Activated naive CD4-positive, alpha-beta T cell treated with anti-CD3 and anti-CD28 coated beads, Interleukin-2, amount 50 U/mL, for 16 hours (primary cell): ENCODE measurements around the gene APOL1.
A peak's percentile ranks its signal among the peaks of the same experiment; 100 is the strongest.
"Not testable (repeated sequence)": the region's sequence is repeated elsewhere in the genome, so short reads cannot be mapped to it uniquely, and the experiment has no call there.

ENCODE experiments used
- DNase-seq: peaks from one replicate; pipeline ENCODE4 v3.0.0-alpha.2; 2020

The APOL1 gene, protein sequence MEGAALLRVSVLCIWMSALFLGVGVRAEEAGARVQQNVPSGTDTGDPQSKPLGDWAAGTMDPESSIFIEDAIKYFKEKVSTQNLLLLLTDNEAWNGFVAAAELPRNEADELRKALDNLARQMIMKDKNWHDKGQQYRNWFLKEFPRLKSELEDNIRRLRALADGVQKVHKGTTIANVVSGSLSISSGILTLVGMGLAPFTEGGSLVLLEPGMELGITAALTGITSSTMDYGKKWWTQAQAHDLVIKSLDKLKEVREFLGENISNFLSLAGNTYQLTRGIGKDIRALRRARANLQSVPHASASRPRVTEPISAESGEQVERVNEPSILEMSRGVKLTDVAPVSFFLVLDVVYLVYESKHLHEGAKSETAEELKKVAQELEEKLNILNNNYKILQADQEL

DNA sequence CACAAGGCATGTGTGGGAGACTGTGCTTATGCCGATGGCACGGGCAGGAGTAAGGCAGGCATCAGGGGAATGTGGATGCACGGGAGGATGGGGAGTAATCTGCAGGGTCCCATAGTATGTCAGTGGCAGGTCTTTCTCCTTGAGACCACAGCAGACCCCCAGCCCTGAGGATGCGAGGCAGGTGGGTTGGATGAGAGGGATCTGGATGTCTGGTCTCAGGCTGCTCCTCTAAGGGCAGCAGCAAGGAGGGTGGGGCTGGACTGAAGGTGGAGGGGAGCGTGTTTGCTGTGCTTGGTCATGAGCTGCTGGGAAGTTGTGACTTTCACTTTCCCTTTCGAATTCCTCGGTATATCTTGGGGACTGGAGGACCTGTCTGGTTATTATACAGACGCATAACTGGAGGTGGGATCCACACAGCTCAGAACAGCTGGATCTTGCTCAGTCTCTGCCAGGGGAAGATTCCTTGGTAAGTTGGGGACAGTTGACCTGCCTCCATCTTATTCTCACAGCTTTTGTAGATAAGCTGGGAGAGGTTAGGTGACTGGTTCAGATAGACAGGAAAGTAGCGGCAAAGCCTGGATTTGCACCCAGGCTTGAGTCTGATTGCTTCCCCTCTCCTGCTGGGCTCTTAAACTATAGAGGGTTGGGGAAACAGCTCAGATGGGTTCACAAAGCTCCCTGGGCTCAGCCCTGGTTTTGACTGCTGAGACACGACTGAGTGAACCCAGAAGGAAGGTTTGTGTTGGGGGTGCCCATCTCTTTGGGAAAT is at the start of gene APOL1:
APOL1 (plus strand) TSS at position 380 of the 769 bp plus-strand sequence. CDS start 1,823 bp downstream, outside the sequence.
- DNase-seq = peak; percentile 50

DNA sequence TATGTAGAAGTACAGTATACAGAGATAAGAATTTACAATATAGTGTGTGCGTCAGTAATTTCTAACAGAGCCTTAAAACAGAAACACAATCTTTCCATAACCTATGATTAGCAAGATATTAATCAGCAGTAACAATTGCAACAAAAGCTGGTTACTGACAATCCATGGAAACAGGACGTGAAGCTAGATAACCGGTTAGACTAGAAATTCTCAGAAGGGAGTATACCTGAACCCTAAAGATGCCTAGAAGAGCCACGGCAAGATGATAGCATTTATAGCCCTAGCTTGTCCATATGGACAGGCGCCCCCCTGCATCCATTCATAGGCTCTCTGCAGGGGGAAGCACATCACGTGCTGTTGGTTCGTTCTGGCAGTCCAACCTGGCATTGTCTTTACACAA is 49.5 kb upstream of the APOL1 start:
- not testable (repeated sequence) for DNase-seq

DNA sequence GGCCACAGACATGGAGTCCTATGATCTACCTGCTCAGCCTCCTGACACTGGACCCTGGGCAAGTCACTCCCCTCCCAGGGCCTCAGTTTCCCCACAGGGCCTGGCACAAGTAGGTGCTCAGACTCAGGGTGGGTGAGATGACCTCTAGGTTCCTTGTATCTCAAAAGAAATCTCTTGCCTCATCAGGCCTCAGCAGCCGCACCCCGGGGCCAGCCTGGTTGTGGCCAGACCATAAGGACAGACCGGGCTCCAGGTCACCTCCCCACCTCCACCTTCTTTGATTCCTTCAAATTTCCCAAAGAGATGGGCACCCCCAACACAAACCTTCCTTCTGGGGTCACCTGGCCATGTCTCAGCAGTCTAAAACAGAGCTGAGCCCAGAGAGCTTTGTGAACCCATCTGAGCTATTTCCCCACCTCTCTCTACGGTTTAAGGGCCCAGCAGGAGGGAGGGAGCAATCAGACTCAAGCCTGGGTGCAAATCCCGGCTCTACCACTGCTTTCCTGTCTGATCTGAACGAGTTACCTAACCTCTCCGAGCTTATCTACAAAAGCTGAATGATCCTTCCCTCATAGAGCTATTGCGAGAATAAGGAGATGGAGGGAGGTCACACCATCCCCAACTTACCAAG is 48.8 kb upstream of the APOL1 start:
- no peak for DNase-seq

DNA sequence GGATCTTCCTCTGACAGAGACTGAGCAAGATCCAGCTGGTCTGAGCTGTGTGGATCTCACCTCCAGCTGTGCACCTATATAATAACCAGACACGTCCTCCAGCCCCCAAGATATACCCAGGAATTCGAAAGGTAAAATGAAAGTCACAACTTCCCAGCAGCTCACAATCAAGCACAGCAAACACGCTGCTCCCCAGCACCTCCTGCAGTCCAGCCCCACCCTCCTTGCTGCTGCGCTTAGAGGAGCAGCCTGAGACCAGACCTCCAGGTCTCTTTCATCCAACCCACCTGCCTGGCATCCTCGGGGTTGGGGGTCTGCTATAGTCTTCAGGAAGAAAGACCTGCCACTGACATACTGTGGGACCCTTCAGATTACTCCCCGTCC is 48.3 kb upstream of the APOL1 start:
- no peak for DNase-seq

DNA sequence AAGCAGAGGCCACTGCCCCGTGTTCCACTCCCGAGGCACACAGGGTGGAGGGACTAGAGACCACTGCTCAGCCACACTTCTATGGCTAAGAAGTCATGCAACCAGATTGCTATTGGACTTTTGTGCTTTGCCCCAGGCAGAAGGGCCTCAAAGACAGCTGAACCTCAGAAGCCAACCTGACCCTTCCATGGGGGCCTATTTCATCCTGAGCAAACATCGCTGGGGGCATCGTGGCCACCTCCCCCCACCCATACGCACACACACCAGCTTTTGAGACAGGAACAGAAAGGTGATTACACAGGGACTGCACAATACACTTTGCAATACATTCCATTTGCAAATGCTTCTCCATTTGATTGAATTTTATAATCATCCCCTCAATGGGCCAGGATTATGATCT is 47.4 kb upstream of the APOL1 start:
- not testable (repeated sequence) for DNase-seq

DNA sequence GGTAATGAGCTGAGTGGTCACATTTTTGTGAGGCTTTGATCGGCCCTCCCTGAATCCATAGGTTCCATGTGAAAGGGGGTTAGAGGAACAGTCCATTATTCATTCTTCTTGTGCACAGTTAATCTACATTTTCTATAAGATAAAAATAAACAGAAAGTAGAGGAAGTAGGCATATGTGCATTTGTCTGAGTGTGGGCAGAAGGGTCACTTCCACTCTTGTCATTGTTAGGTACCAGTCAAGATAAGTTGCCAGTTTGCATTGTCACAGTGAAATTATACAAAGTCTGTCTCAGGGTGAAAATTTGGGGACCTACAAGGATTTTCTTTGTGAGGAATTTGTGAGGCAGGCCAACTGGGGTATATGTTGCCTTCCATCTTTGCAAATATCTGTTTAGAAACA is 46.7 kb upstream of the APOL1 start:
- no peak for DNase-seq

DNA sequence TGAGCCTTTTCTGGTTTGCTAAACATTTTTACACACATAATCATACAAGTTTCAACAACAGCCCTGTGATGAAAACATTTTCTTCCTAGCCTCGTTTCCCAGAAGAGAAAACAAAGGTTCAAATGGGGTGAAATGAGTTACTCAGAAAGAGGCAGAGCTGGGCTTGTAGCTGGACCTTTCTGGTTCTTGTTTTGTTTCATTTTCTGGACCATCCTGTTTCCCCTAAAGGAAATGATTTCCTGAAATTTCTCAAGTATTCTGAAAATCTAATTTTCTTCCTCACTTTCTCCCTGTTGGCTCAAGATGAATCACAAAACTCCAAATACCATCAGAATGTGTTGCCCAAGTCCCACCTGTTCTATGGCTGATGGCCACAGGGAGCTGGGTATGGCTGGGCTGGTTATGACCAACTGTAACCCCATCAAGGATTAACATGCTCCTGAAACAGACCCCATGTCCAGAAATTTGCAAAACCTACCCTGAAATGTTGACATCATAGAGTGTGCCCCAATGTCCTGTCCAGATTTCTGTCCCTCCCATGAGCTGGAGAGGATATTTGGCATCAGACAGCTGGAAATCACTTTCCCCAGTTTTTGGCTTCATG is 44.7 kb upstream of the APOL1 start:
- no peak for DNase-seq

DNA sequence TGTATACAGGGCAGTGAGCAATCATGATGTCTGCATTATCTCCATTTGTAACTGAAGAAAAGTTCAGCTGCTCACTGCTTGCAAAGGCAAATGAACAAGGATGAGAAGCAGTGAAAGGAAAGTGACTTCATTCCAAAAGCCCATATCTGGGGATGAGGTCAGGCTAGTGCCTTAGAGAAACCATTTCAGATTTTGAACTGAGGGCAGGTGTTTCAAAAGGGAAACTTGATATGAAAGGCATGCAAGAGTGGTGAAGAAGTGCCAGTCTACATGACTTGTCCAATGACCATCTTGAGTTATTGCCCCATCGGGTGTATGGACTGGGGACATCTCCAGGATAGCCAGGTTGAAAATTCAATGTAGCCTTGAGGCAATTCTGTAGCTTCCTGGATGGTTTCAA is 44.0 kb upstream of the APOL1 start:
- no peak for DNase-seq

DNA sequence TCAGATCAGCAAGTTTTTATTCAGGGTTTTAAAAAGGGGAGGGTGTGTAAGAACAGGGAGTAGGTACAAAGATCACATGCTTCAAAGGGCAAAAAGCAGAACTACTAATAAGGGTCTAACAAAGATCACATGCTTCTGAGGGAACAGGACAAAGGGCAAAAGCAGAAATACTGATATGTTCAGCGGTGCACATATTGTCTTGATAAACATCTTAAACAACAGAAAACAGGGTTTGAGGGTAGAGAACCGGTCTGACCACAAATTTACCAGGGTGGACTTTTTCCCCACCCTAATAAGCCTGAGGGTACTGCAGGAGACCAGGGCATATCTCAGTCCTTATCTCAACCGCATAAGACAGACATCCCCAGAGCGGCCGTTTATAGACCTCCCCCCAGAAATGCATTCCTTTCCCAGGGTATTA is 43.4 kb upstream of the APOL1 start:
- DNase-seq = not testable (repeated sequence)

DNA sequence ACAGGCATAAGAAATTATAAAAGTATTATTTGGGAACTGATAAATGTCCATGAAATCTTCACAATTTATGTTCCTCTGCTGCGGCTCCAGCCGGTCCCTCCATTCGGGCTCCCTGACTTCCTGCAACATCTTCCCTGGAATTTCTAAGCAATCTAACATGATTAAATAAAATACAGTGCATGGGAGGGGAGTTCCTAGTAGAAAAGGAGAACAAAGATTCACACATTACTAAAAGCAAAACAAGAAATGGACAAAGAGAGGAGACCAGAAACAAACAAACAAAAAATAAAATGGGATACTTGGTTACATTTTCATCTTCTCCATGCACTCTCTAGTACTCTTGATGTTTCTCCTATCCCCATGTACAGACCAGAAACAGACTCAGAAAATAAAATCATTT is 42.7 kb upstream of the APOL1 start:
- no peak for DNase-seq

DNA sequence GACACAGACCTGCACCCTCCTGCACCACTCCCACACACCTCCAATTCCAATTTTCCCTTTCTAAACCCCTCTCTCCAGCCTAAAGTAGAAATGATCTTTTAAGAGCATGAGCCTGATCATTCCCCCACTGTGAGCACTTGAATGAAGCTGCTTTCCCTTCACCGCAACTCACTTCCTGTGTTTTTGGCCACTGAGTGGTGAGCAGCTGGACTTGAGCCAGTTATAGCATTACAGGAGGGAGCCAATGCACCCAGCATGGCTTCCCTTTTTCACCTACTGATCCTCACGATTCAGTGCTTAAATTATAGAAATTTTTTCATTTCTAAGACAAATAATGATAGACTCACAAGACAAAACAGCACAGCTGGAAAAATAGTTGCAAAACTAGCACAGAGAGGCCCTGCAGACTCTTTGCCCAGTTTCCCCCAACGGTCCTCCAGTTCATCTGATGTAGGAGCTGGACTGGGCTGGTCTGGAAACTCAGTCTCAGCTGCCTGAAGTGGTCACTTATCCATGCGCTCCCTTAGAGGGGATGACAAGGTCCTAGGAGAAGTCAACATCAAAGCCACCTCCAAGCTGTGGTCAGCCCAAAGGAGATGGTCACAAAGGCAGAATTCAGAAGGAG is 41.6 kb upstream of the APOL1 start:
- DNase-seq = no peak

DNA sequence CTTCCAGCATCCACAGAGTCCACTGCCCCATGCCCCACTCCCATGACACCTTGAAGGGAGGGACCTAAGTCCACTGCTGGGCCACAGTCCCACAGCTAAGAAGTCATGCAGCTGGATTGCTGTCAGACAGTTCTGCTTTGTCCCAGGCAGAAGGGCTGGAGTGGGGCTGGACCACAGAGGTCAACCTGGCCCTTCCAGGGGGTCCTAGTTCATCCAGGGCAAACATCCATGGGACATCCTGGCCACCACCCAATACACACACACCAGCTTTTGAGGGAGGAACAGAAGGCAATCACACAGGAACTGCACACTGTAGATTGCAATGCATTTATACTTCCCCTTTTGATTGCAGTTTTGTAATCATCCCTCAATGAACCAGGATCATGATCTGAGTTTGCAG is 40.0 kb upstream of the APOL1 start:
- no peak for DNase-seq

DNA sequence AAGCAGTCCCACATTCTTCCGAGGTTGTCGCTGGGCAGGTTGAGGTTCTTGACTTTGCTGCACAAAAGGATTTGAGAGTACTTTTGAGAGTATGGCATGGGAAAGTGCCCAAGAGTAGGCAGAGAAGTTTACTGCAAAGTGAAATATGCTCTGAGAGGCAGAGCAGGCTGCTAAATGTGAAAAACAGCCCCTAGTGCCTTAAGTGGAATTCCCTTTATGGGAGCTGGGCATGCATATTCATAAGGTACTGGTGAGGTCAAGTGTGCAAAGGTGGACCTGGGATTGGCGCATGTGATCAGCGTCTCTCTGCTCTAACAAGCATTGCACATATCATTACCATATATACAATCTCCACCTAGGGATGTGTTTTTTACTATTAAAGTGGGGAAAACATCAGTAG is 39.3 kb upstream of the APOL1 start:
- DNase-seq = no peak

DNA sequence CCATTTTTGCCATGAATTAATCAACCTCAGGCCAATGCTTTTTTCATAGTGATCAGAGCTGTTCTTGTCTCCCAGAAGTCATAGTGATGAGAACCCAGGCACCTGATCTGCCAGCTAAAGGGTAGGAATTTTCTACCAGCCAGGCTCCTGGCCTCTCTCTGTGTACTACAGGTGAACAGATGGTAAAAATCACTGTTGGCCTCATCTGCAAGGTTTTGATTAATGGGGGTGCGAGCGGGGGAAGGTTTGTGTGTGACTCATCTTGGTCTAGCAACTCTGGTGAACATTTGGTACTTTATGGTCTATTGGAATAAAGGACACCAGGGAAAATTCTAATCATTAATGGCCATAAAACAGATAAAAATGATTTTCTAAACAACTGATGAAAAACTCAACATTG is 37.0 kb upstream of the APOL1 start:
- DNase-seq = no peak

DNA sequence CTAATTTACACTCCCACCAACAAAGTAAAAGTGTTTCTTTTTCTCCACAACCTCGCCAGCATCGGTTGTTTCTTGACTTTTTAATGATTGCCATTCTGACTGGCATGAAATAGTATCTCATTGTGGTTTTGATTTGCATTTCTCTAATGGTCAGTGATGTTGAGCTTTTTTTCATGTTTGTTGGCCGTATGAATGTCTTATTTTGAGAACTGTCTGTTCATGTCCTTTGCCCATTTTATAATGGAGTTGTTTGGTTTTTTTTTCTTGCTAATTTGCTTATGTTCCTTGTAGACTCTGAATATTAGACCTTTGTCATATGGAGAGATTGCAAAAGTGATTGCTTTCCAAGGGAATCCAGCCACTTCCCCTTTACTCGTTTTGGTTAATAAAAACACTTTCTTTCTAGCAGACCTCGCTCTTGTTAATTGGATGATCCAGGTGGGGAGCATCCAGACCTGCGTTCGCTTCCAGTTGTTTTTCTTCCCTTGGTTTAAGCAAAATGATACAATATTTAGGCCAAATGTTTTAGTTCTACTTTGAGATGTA is 34.2 kb upstream of the APOL1 start:
- no peak for DNase-seq

DNA sequence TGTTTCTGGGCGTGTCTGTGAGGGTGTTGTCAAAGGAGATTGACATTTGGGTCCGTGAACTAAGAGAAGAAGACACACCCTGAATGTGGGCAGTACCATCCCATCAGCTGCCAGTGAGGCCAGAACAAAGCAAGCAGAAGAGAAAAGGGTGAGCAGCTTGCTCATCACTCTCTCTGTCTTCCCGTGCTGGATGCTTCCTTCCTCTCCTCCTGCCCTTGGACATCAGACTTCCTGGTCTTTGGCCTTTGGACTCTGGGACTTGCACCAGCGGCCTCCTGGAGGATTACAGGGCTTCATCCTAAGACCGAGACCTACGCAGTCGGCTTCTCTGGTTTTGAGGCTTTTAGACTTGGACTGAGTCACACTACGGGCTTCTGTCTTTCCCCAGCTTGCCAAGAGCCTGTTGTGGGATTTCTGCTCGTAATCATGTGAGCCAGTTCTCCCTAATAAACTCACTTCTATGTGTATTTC is 32.4 kb upstream of the APOL1 start:
- DNase-seq = no peak

DNA sequence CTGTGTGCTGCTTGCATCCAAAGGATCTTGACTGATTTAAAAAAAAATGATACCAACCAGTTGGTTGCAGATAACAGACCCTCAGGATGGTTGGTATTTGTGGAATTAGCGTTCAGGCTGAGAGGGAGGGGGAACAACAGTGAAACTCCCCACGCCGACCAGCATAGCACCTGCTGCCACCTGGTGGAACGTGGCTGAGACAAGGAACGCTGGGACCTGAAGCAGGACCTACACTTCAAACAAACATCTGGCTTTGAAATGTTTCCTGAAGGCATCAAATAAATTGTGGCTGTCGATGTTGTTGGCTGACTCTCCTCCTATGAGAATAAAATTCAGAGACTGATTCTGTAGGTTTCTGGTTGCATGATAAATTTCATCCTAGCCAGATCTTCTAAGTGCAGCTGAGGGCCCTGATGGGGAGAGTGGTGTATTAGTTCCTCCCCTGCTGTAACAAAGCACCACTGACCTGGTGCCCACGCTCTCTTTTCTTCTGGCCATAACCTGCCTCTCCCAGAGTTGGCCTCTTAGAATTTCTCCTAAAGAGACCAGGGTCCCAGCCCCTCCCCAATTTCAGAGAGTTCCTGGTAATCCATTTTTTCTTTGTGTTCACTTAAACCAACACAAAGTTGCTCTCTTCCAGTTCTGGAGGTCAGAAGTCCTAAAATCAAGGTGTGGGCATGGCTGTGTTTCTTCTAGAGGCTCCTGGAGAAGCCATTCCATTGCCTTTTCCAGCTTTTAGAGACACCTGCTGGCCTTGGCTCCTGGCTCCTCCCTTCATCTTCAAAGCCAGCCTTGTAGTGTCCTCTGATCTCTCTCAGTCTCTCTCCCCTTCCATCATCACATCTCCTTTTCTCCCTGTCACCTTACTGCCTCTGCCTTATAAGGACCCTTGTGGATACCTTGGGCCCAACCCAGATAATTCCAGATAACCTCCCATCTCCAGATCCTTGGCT is 30.9 kb upstream of the APOL1 start:
- DNase-seq = peak; percentile 48

DNA sequence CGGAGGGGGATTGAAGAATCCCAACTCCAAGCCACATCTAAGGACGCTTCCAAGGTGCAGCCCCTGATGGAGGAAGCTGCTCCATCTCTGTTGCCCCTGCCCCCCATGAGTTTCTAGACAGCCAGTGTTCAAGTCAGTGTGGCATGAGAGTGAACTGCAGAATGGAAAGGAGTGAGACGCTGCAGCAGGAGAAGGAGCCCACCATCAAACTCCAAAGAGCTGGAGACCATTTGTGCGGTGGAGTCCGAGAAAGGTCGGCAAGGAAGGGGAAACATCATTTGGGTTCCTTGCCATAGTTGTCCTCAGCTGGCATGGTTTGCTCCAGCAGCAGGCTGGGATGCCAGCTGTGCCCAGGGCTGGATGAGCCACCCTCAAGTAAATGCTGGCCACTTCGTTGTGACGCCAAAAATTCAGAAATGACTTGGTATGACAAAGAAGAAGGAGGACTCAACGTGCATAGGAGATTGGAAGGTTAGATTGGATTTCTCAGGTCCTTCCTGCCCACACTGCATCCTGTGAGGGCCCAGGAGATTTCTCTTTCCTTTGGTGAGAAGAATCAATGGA is 30.0 kb upstream of the APOL1 start:
- no peak for DNase-seq

DNA sequence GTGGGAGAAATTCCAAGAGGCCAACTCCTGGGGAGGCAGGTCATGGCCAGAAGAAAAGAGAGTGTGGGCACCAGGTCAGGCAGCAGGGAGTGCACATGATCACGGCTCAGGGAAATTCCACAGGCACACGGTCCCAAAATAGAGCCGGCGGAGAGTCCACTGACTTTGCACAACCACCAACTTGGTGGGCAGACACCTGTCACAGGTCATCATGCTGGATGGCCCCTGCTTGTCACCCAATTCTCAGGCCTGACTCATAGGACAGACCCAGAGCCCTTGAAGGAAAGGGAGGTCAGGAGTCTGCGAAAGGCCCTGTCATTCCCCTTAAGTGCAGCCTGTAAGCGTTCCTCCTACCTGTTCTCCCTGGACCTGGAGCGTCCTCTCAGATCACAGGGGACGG is 29.4 kb upstream of the APOL1 start:
- no peak for DNase-seq

DNA sequence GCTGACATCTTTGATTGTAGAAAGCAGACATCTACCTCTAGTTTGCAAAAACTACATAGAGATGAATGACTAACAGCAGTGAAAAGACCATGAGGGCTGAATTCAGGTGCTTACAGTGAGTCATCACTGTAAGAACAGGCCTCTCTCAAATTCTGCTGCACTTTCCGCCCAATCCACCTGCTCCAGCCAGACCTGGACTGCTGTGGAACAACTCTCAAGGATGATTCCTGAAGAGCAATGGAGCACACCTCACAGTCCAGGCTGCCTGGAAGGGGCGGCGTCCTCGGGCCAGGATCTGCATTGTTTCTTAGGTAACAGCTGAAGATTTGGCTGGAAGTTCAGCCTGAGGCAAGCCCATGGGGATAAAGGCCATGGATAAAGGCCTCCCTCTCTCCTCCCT is 28.7 kb upstream of the APOL1 start:
- no peak for DNase-seq

DNA sequence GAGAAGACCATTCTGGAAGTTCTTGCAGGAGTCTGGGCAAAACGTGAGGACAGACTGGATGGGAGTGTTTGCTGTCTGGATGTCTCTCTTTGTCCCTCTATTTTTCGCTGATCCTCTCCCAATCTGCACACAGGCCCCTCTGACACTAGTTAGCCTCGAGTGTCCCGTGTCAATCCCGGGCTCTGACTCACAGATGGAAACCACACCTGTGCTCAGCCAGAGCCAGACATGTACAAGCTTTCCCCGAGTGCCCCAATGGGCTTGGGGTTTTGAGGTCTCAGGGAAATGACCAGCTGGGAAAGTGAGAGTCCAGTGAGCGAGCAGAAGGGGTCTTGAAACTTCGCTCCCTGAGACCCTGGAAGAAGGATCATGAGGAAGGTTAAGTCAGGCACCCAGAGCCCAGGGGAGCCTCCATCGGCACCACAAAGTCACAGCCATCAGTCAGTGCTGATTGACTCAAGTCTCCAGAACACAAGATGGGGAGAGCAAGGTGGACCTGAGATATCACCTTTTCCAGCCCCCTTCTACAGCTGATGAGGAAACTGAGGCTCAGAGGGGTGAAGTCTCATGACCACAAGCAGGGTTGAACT is 27.5 kb upstream of the APOL1 start:
- no peak for DNase-seq
